OCI-LY3 (cell line): Measurements from ENCODE around the gene YARS2.

ENCODE experiments used
- EZH2phosphoT487 ChIP-seq: fragments of 200-600 bp; shearing (Covaris generic); IDR thresholded peaks from 2 replicates; pipeline ENCODE4 v1.6.1; 2018; ENCODE audit warnings: antibody characterized with exemption, mixed run types, low read depth
- TF ChIP-seq, protein P1 (sequence below): fragments of 200-600, 300-600 bp; sonication (generic); IDR thresholded peaks from 2 replicates; pipeline ENCODE4 v1.5.1; 2014; ENCODE audit warnings: antibody characterized with exemption, low read length, low read depth

DNA sequence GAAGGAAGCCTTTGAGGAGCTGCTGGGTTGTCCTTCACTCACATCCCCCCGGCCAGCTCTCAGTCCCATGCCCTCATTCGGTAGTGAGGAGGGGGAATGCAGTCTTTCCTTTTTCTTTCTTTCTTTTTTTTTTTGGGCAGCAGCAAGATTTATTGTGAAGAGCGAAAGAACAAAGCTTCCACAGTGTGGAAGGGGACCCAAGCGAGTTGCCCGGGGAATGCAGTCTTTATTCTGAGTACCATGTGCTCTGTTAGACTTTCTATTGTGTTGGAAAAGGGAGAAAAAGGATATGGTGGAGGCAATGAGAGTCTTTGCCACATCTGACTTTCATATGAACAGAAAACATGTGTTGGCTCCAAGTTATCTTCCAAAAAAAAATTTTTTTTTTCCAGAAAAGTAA, 29.9 kb upstream of the YARS2 start:
- TF ChIP-seq, protein P1, sequence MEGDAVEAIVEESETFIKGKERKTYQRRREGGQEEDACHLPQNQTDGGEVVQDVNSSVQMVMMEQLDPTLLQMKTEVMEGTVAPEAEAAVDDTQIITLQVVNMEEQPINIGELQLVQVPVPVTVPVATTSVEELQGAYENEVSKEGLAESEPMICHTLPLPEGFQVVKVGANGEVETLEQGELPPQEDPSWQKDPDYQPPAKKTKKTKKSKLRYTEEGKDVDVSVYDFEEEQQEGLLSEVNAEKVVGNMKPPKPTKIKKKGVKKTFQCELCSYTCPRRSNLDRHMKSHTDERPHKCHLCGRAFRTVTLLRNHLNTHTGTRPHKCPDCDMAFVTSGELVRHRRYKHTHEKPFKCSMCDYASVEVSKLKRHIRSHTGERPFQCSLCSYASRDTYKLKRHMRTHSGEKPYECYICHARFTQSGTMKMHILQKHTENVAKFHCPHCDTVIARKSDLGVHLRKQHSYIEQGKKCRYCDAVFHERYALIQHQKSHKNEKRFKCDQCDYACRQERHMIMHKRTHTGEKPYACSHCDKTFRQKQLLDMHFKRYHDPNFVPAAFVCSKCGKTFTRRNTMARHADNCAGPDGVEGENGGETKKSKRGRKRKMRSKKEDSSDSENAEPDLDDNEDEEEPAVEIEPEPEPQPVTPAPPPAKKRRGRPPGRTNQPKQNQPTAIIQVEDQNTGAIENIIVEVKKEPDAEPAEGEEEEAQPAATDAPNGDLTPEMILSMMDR = no peak
- TF ChIP-seq EZH2phosphoT487 = no peak
